ENCODE measurements around the gene CEP135. TPM values are rescaled to one million over a fixed set of nuclear protein-coding genes. Genes with fewer than 3 reads are reported as not detected.

Gene CEP135
- total and polyA plus RNA-seq, 4 donors: 2.2 to 23.0 (median 5.1) TPM

DNA sequence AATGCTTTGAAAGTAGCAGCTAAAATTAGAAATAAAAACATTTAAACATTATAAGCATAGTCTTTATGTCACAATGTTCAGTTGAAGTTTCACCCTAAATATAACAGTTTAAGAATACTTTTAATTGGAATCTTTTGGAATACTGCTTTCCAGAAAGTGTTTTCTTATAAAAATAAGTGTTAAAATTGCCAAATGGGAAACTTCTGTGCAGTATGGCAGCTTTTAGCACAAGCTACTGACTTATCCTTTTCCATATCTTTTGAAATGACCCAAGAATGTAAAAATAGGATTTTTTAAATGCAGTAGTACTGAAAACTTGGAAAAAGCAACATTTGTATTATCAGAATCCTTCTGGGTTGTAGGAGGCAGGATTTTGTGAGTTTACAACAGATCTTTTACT, 34.2 kb downstream of the CEP135 start:
- no peak for DNase-seq
- ATAC-seq (ENCODE audit: insufficient read depth, low FRiP score): no peak
- Histone ChIP-seq H3K4me1 (ENCODE audit: control insufficient read depth in 5 of 5, insufficient read depth in 5 of 5, low read length in 5 of 5) (no peaks in the 10 kb centered on the region), H3K36me3 (ENCODE audit: control insufficient read depth in 4 of 4, insufficient read depth in 4 of 4, low read length in 4 of 4) (peaks cover 3 to 26% (median 7%) of the 10 kb centered on the region in 4 donors), H3K4me3 (no peak overlapping the region), H3K9ac (ENCODE audit: insufficient read depth in 1 of 2, low read length in 2 of 2) (no peak overlapping the region), H3K27ac (ENCODE audit: low read depth in 1 of 2, low read length in 1 of 2) (no peak overlapping the region), H3K9me3 (ENCODE audit: control insufficient read depth in 4 of 4, insufficient read depth in 3 of 4, low read length in 3 of 4) (no peaks in the 10 kb centered on the region), H3K27me3 (ENCODE audit: control insufficient read depth in 3 of 3, insufficient read depth in 3 of 3, low read length in 2 of 3) (no peaks in the 10 kb centered on the region)
- TF ChIP-seq, protein P1, sequence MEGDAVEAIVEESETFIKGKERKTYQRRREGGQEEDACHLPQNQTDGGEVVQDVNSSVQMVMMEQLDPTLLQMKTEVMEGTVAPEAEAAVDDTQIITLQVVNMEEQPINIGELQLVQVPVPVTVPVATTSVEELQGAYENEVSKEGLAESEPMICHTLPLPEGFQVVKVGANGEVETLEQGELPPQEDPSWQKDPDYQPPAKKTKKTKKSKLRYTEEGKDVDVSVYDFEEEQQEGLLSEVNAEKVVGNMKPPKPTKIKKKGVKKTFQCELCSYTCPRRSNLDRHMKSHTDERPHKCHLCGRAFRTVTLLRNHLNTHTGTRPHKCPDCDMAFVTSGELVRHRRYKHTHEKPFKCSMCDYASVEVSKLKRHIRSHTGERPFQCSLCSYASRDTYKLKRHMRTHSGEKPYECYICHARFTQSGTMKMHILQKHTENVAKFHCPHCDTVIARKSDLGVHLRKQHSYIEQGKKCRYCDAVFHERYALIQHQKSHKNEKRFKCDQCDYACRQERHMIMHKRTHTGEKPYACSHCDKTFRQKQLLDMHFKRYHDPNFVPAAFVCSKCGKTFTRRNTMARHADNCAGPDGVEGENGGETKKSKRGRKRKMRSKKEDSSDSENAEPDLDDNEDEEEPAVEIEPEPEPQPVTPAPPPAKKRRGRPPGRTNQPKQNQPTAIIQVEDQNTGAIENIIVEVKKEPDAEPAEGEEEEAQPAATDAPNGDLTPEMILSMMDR (IDR thresholded peaks at IDR 0.05; ENCODE audit: control extremely low read depth, extremely low read depth): no peak

GRCh38 chr4:55989766-55990165, 41.0 kb downstream of the CEP135 start:
- no peaks in the 10 kb centered on the region for H3K9me3 ChIP-seq (ENCODE audit: control insufficient read depth in 4 of 4, insufficient read depth in 3 of 4, low read length in 3 of 4)

GRCh38 chr4:55993994-55994663, 45.4 kb downstream of the CEP135 start:
- no peak for ATAC-seq (ENCODE audit: insufficient read depth, low FRiP score)
- Histone ChIP-seq H3K36me3 (ENCODE audit: control insufficient read depth in 4 of 4, insufficient read depth in 4 of 4, low read length in 4 of 4) (peaks cover 0 to 17% (median 4%) of the 10 kb centered on the region in 4 donors), H3K4me3 (no peak overlapping the region), H3K27ac (ENCODE audit: low read depth in 1 of 2, low read length in 1 of 2) (no peak overlapping the region), H3K4me1 (ENCODE audit: control insufficient read depth in 5 of 5, insufficient read depth in 5 of 5, low read length in 5 of 5) (no peaks in the 10 kb centered on the region), H3K9me3 (ENCODE audit: control insufficient read depth in 4 of 4, insufficient read depth in 3 of 4, low read length in 3 of 4) (no peaks in the 10 kb centered on the region), H3K27me3 (ENCODE audit: control insufficient read depth in 3 of 3, insufficient read depth in 3 of 3, low read length in 2 of 3) (no peaks in the 10 kb centered on the region), H3K9ac (ENCODE audit: insufficient read depth in 1 of 2, low read length in 2 of 2) (no peak overlapping the region)
- 85 to 88% methylated on average over 3 of the region's 3 CpGs for WGBS, 2 donors
- TF ChIP-seq, protein P1 (IDR thresholded peaks at IDR 0.05; ENCODE audit: control extremely low read depth, extremely low read depth): no peak
- DNase-seq: no peak

More at GRCh38 chr4:55989766-55990165, 41.0 kb downstream of the CEP135 start:
- DNase-seq (no peak), ATAC-seq (ENCODE audit: insufficient read depth, low FRiP score) (no peak)
- no peaks in the 10 kb centered on the region for H3K27me3 ChIP-seq (ENCODE audit: control insufficient read depth in 3 of 3, insufficient read depth in 3 of 3, low read length in 2 of 3)
- H3K9ac ChIP-seq (ENCODE audit: insufficient read depth in 1 of 2, low read length in 2 of 2): no peak overlapping the region
- TF ChIP-seq, protein P1 (IDR thresholded peaks at IDR 0.05; ENCODE audit: control extremely low read depth, extremely low read depth): no peak
- H3K27ac ChIP-seq (ENCODE audit: low read depth in 1 of 2, low read length in 1 of 2): no peak overlapping the region
- H3K4me1 ChIP-seq (ENCODE audit: control insufficient read depth in 5 of 5, insufficient read depth in 5 of 5, low read length in 5 of 5): no peaks in the 10 kb centered on the region
- no peak overlapping the region for H3K4me3 ChIP-seq
- H3K36me3 ChIP-seq (ENCODE audit: control insufficient read depth in 4 of 4, insufficient read depth in 4 of 4, low read length in 4 of 4): peaks cover 3 to 11% (median 7%) of the 10 kb centered on the region in 4 donors

GRCh38 chr4:55996646-55997045, 47.9 kb downstream of the CEP135 start:
- ATAC-seq (ENCODE audit: insufficient read depth, low FRiP score): no peak
- WGBS, 2 donors: 96 to 99% methylated on average over 2 of the region's 2 CpGs
- no peaks in the 10 kb centered on the region for H3K9me3 ChIP-seq (ENCODE audit: control insufficient read depth in 4 of 4, insufficient read depth in 3 of 4, low read length in 3 of 4)
- H3K27me3 ChIP-seq (ENCODE audit: control insufficient read depth in 3 of 3, insufficient read depth in 3 of 3, low read length in 2 of 3): no peaks in the 10 kb centered on the region
- peaks cover 6 to 24% (median 9%) of the 10 kb centered on the region in 4 donors for H3K36me3 ChIP-seq (ENCODE audit: control insufficient read depth in 4 of 4, insufficient read depth in 4 of 4, low read length in 4 of 4)
- H3K9ac ChIP-seq (ENCODE audit: insufficient read depth in 1 of 2, low read length in 2 of 2): no peak overlapping the region
- TF ChIP-seq, protein P1 (IDR thresholded peaks at IDR 0.05; ENCODE audit: control extremely low read depth, extremely low read depth): no peak
- DNase-seq: no peak
- no peak overlapping the region for H3K27ac ChIP-seq (ENCODE audit: low read depth in 1 of 2, low read length in 1 of 2)
- H3K4me3 ChIP-seq: no peak overlapping the region
- no peaks in the 10 kb centered on the region for H3K4me1 ChIP-seq (ENCODE audit: control insufficient read depth in 5 of 5, insufficient read depth in 5 of 5, low read length in 5 of 5)
